HCT116 (cell line): Measurements from ENCODE around the gene KCNE5. TPM values are rescaled to one million over a fixed set of nuclear protein-coding genes. Genes with fewer than 3 reads are reported as not detected.

Experiments used
- ATAC-seq: fragments of 200-7000 bp; cut with Tn5 transposase; 2 replicates; pipeline ENCODE4 v1.9.1; 2020; ENCODE audit warnings: mild to moderate bottlenecking, moderate library complexity
- BruUV-seq: library from RNA; stranded (reverse); fragments of 400-500 nt; replicated peaks from 2 replicates; lab custom pipeline; 2021; lab: Mats Ljungman, UMichigan
- CTCF ChIA-PET: fragments of 300-600 bp; sonication (Branson Sonifier 250); formaldehyde crosslinking; loops from one replicate; lab custom pipeline; 2021; ENCODE audit warnings: antibody characterized with exemption; lab: Charles Lee
- POLR2A ChIA-PET: fragments of 300-600, 350-600 bp; sonication (Branson Sonifier 250); formaldehyde crosslinking; loops from one replicate; lab custom pipeline; 2021; ENCODE audit warnings: antibody characterized with exemption; lab: Charles Lee
- RAD21 ChIA-PET, 2 experiments: fragments of 300-600 bp; sonication (Branson Sonifier 250); formaldehyde crosslinking; loops; one replicate each; lab custom pipeline; 2023; ENCODE audit warnings: low total read pairs in 2 of 2; ENCODE audit not compliant: uncharacterized antibody in 2 of 2, unreplicated experiment in 2 of 2, low non-redundant PET in 1 of 2; lab: Charles Lee
- DNase-seq: peaks from one replicate; pipeline ENCODE4 v3.0.0-alpha.2; 2010; ENCODE audit warnings: low read depth, low spot score
- H2AFZ ChIP-seq: fragments of 200-600 bp; shearing (Covaris generic), sonication (generic); 2 replicates; pipeline ENCODE4 v1.6.1; 2017; ENCODE audit warnings: low read depth, mixed run types, mixed read lengths, antibody characterized with exemption, low read length; ENCODE audit not compliant: poor library complexity, severe bottlenecking
- H3K27ac ChIP-seq: 2 replicates; pipeline ENCODE4 v1.5.1; 2012; ENCODE audit warnings: low read depth, low read length
- H3K27me3 ChIP-seq: fragments of 200-600 bp; sonication (generic); 2 replicates; pipeline ENCODE4 v1.6.1; 2016; ENCODE audit warnings: mixed run types, low read length, mixed read lengths; ENCODE audit not compliant: insufficient read depth
- H3K36me3 ChIP-seq, 2 experiments: fragments of 200-500 bp in 1 of 2; fragments of 200-600 bp in 1 of 2; sonication (Bioruptor generic) in 1 of 2; sonication (generic) in 1 of 2; 2 replicates each; pipeline versions ENCODE4 v1.5.1 to v1.6.1; 2014 to 2016; ENCODE audit warnings: low read length in 2 of 2, inconsistent platforms in 1 of 2, mixed read lengths in 1 of 2, mixed run types in 1 of 2; ENCODE audit not compliant: insufficient read depth in 2 of 2, control insufficient read depth in 1 of 2
- H3K4me1 ChIP-seq, 2 experiments: fragments of 200-600 bp in 1 of 2; sonication (generic) in 1 of 2; 2 replicates each; pipeline versions ENCODE4 v1.5.1 to v1.6.1; 2012 to 2017; ENCODE audit warnings: low read length in 2 of 2, inconsistent platforms in 1 of 2, mild to moderate bottlenecking in 1 of 2, mixed read lengths in 1 of 2, mixed run types in 1 of 2, moderate library complexity in 1 of 2; ENCODE audit not compliant: insufficient read depth in 2 of 2, control insufficient read depth in 1 of 2
- H3K4me2 ChIP-seq: fragments of 200-600 bp; sonication (generic); 2 replicates; pipeline ENCODE4 v1.6.1; 2017; ENCODE audit warnings: mixed run types, low read length, mixed read lengths
- H3K4me3 ChIP-seq, 2 experiments: fragments of 200-600 bp in 1 of 2; sonication (generic) in 1 of 2; replicated peaks in 1 of 2; 2 replicates each; pipeline ENCODE4 v1.5.1; 2011 to 2016; ENCODE audit warnings: low read length in 2 of 2, control low read depth in 1 of 2, low read depth in 1 of 2, mild to moderate bottlenecking in 1 of 2, mixed read lengths in 1 of 2, mixed run types in 1 of 2
- H3K79me2 ChIP-seq: fragments of 200-600 bp; sonication (generic); 2 replicates; pipeline ENCODE4 v1.6.1; 2017; ENCODE audit warnings: mild to moderate bottlenecking, mixed run types, low read length, moderate library complexity, mixed read lengths; ENCODE audit not compliant: insufficient read depth
- H3K9ac ChIP-seq: fragments of 200-600 bp; sonication (generic); 2 replicates; pipeline ENCODE4 v1.6.1; 2016; ENCODE audit warnings: low read length, mixed read lengths
- H3K9me2 ChIP-seq: fragments of 200-600 bp; sonication (generic), shearing (Covaris generic); 2 replicates; pipeline ENCODE4 v1.6.1; 2017; ENCODE audit warnings: mixed run types, mild to moderate bottlenecking, moderate library complexity; ENCODE audit not compliant: insufficient read depth
- H3K9me3 ChIP-seq, 2 experiments: fragments of 200-500 bp in 1 of 2; fragments of 200-600 bp in 1 of 2; sonication (Bioruptor generic) in 1 of 2; sonication (generic) in 1 of 2; 2 replicates each; pipeline ENCODE4 v1.6.1; 2014 to 2017; ENCODE audit warnings: low read length in 2 of 2, mixed read lengths in 2 of 2, inconsistent platforms in 1 of 2, low read depth in 1 of 2, mild to moderate bottlenecking in 1 of 2, mixed run types in 1 of 2, moderate library complexity in 1 of 2; ENCODE audit not compliant: control insufficient read depth in 1 of 2, insufficient read depth in 1 of 2
- H4K20me1 ChIP-seq: fragments of 200-600 bp; sonication (generic), shearing (Covaris generic); 2 replicates; pipeline ENCODE4 v1.6.1; 2017; ENCODE audit warnings: mixed run types, mild to moderate bottlenecking, moderate library complexity; ENCODE audit not compliant: insufficient read depth
- ATF3 ChIP-seq: IDR thresholded peaks from 2 replicates; pipeline ENCODE4 v1.6.1; 2012
- CBX3 ChIP-seq: IDR thresholded peaks from 2 replicates; pipeline ENCODE4 v1.6.1; 2012; ENCODE audit warnings: low read depth
- CTCF ChIP-seq, 3 experiments: fragments of 200-600 bp in 1 of 3; sonication (generic) in 1 of 3; IDR thresholded peaks in 2 of 3; conservative IDR thresholded peaks in 1 of 3; 2 replicates each; pipeline ENCODE4 v1.5.1; 2012 to 2017; ENCODE audit warnings: low read depth in 2 of 3, low read length in 2 of 3, antibody characterized with exemption in 1 of 3, borderline replicate concordance in 1 of 3, control low read depth in 1 of 3, mild to moderate bottlenecking in 1 of 3, mixed read lengths in 1 of 3, mixed run types in 1 of 3, moderate library complexity in 1 of 3; ENCODE audit not compliant: insufficient read depth in 1 of 3
- EGR1 ChIP-seq: IDR thresholded peaks from 2 replicates; pipeline ENCODE4 v1.6.1; 2012; ENCODE audit warnings: low read depth
- ELF1 ChIP-seq: IDR thresholded peaks from 2 replicates; pipeline ENCODE4 v1.6.1; 2012; ENCODE audit warnings: low read depth, borderline replicate concordance
- EZH2 ChIP-seq: fragments of 200-600 bp; sonication (generic); IDR thresholded peaks from 2 replicates; pipeline ENCODE4 v1.6.1; 2017; ENCODE audit warnings: antibody characterized with exemption, mixed run types
- EZH2phosphoT487 ChIP-seq: fragments of 200-600 bp; IDR thresholded peaks from 2 replicates; pipeline ENCODE4 v1.6.1; 2018; ENCODE audit warnings: antibody characterized with exemption, borderline replicate concordance
- FOSL1 ChIP-seq: IDR thresholded peaks from 2 replicates; pipeline ENCODE4 v1.6.1; 2012; ENCODE audit warnings: low read depth
- JUND ChIP-seq: IDR thresholded peaks from 2 replicates; pipeline ENCODE4 v1.6.1; 2012
- MAX ChIP-seq: IDR thresholded peaks from 2 replicates; pipeline ENCODE4 v1.6.1; 2012
- POLR2A ChIP-seq: IDR thresholded peaks from 2 replicates; pipeline ENCODE4 v1.7.0; 2011; ENCODE audit warnings: borderline replicate concordance; ENCODE audit not compliant: insufficient read depth, insufficient read length; ENCODE audit errors: extremely low read depth
- RAD21 ChIP-seq: IDR thresholded peaks from 2 replicates; pipeline ENCODE4 v1.6.1; 2012; ENCODE audit warnings: low read depth, mild to moderate bottlenecking
- REST ChIP-seq: IDR thresholded peaks from 2 replicates; pipeline ENCODE4 v1.6.1; 2012; ENCODE audit warnings: low read depth
- SIN3A ChIP-seq: IDR thresholded peaks from 2 replicates; pipeline ENCODE4 v1.6.1; 2012; ENCODE audit warnings: low read depth
- SP1 ChIP-seq: IDR thresholded peaks from 2 replicates; pipeline ENCODE4 v1.6.1; 2012; ENCODE audit warnings: low read depth
- TCF7L2 ChIP-seq: IDR thresholded peaks from 2 replicates; pipeline ENCODE4 v1.7.0; 2011; ENCODE audit warnings: borderline replicate concordance, inconsistent platforms; ENCODE audit not compliant: insufficient read depth, insufficient read length; ENCODE audit errors: extremely low read depth
- YY1 ChIP-seq: IDR thresholded peaks from 2 replicates; pipeline ENCODE4 v1.6.1; 2011; ENCODE audit warnings: low read length, low read depth, moderate library complexity, mild to moderate bottlenecking; ENCODE audit not compliant: insufficient replicate concordance; ENCODE audit errors: extremely low read depth
- ZNF274 ChIP-seq: fragments of 200-500 bp; sonication (Bioruptor generic); IDR thresholded peaks from 2 replicates; pipeline ENCODE4 v1.6.1; 2014; ENCODE audit warnings: mild to moderate bottlenecking, low read depth, low read length, inconsistent platforms
- intact Hi-C: fragments of 100-400 bp; cut with micrococcal nuclease; formaldehyde crosslinking; loops from 2 replicates; pipeline ENCODE4 v1.10.0; 2022
- total RNA-seq: library from RNA; stranded (reverse); gene quantifications from one replicate; pipeline ENCODE4 v1.2.1, GENCODE V29; 2021; ENCODE audit not compliant: unreplicated experiment

The KCNE5 gene
- total RNA-seq, 1 experiment from 2014 or later: not detected

GRCh38 chrX:109590176-109590575, 34.8 kb downstream of the KCNE5 start:
- no peak for ATAC-seq
- ChIA-PET RAD21 (no interaction called here), CTCF (no interaction called here), POLR2A (no interaction called here)
- no peaks in the 10 kb centered on the region for H3K36me3 ChIP-seq
- H3K9ac ChIP-seq: no peak overlapping the region
- no peaks in the 10 kb centered on the region for H3K79me2 ChIP-seq
- H2AFZ ChIP-seq: no peak overlapping the region
- no peak for TF ChIP-seq CBX3
- no peak for TF ChIP-seq EZH2
- no peak for TF ChIP-seq JUND
- TF ChIP-seq RAD21: no peak
- no peak for TF ChIP-seq EGR1
- no peak for TF ChIP-seq REST
- TF ChIP-seq EZH2phosphoT487: no peak
- no peak for TF ChIP-seq SP1
- no peak for TF ChIP-seq FOSL1
- no peak for TF ChIP-seq MAX
- TF ChIP-seq POLR2A: no peak
- no peak for TF ChIP-seq ZNF274
- TF ChIP-seq ELF1: no peak
- TF ChIP-seq ATF3: no peak
- no peak for TF ChIP-seq YY1
- no peak for TF ChIP-seq CTCF (IDR thresholded peaks at IDR 0.05 in 2 of 3, conservative IDR thresholded peaks at IDR 0.05 in 1 of 3; ENCODE audit: borderline replicate concordance in 1 of 3, insufficient read depth in 1 of 3, low read depth in 2 of 3, low read length in 2 of 3)
- no peak for TF ChIP-seq SIN3A
- no peak for TF ChIP-seq TCF7L2
- H4K20me1 ChIP-seq: no peaks in the 10 kb centered on the region
- DNase-seq: no peak
- H3K4me1 ChIP-seq: no peaks in the 10 kb centered on the region
- no peaks in the 10 kb centered on the region for H3K27me3 ChIP-seq
- no peak overlapping the region for H3K27ac ChIP-seq
- H3K9me2 ChIP-seq: no peaks in the 10 kb centered on the region
- no peaks in the 10 kb centered on the region for H3K9me3 ChIP-seq
- H3K4me3 ChIP-seq: no peak overlapping the region
- intact Hi-C loops: no loop called here
- H3K4me2 ChIP-seq: no peak overlapping the region
- no TSS peak for BruUV-seq
